IMR-90 (cell line): Measurements from ENCODE around the gene DHRSX. TPM values are rescaled to one million over a fixed set of nuclear protein-coding genes. Genes with fewer than 3 reads are reported as not detected.

Experiments
- ATAC-seq: fragments of 200-7000 bp; cut with Tn5 transposase; 2 replicates; pipeline ENCODE4 v1.9.1; 2020; ENCODE audit warnings: low read depth, mild to moderate bottlenecking, moderate library complexity
- BruUV-seq: library from RNA; stranded (reverse); fragments of 400-500 nt; replicated peaks from 2 replicates; lab custom pipeline; 2021; lab: Mats Ljungman, UMichigan
- CTCF ChIA-PET: fragments of 300-600 bp; formaldehyde crosslinking; extraction: SDS; loops from one replicate; lab custom pipeline; 2021; ENCODE audit warnings: antibody characterized with exemption; lab: Yijun Ruan, JAX
- POLR2A ChIA-PET: fragments of 300-600 bp; sonication (Branson Sonifier 250); formaldehyde crosslinking; loops from one replicate; lab custom pipeline; 2022; ENCODE audit warnings: antibody characterized with exemption; ENCODE audit not compliant: unreplicated experiment; lab: Charles Lee
- DNase-seq: peaks from one replicate; pipeline ENCODE4 v3.0.0; 2013
- H2AFZ ChIP-seq: replicated peaks from 2 replicates; pipeline ENCODE3; 2013; ENCODE audit warnings: low read length, mild to moderate bottlenecking; ENCODE audit not compliant: poor library complexity
- H2AK5ac ChIP-seq: 2 replicates; pipeline ENCODE4 v1.6.1; 2013; ENCODE audit warnings: low read depth, low read length, inconsistent platforms
- H2AK9ac ChIP-seq: replicated peaks from 2 replicates; pipeline ENCODE3; 2013; ENCODE audit warnings: mild to moderate bottlenecking, low read depth, low read length, moderate library complexity; ENCODE audit not compliant: poor library complexity
- H2BK120ac ChIP-seq: 2 replicates; pipeline ENCODE4 v1.6.1; 2013; ENCODE audit warnings: low read depth, low read length, inconsistent platforms
- H2BK15ac ChIP-seq: 3 replicates; pipeline ENCODE4 v1.6.1; 2013; ENCODE audit warnings: low read depth, low read length, inconsistent platforms
- H2BK20ac ChIP-seq: 2 replicates; pipeline ENCODE4 v1.6.1; 2013; ENCODE audit warnings: low read depth, mild to moderate bottlenecking, inconsistent platforms, low read length, moderate library complexity
- H2BK5ac ChIP-seq: 2 replicates; pipeline ENCODE4 v1.6.1; 2013; ENCODE audit warnings: mild to moderate bottlenecking, low read depth, low read length, inconsistent platforms; ENCODE audit not compliant: poor library complexity, severe bottlenecking
- H3K14ac ChIP-seq: replicated peaks from 2 replicates; pipeline ENCODE4 v1.6.1; 2013; ENCODE audit warnings: low read depth, low read length, inconsistent platforms
- H3K18ac ChIP-seq: 2 replicates; pipeline ENCODE4 v1.6.1; 2013; ENCODE audit warnings: low read depth, low read length, control low read depth
- H3K23ac ChIP-seq: 2 replicates; pipeline ENCODE4 v1.6.1; 2013; ENCODE audit warnings: low read depth, low read length, inconsistent platforms
- H3K27ac ChIP-seq: 2 replicates; pipeline ENCODE4 v1.5.1; 2013; ENCODE audit warnings: mild to moderate bottlenecking, control low read depth, low read length; ENCODE audit not compliant: insufficient read depth
- H3K27me3 ChIP-seq: 2 replicates; pipeline ENCODE4 v1.6.1; 2013; ENCODE audit warnings: low read length; ENCODE audit not compliant: control insufficient read depth, insufficient read depth
- H3K36me3 ChIP-seq: 2 replicates; pipeline ENCODE4 v1.6.1; 2013; ENCODE audit warnings: low read length, mixed read lengths; ENCODE audit not compliant: control insufficient read depth, insufficient read depth
- H3K4ac ChIP-seq: 2 replicates; pipeline ENCODE4 v1.6.1; 2013; ENCODE audit warnings: low read depth, low read length, inconsistent platforms
- H3K4me1 ChIP-seq: 2 replicates; pipeline ENCODE4 v1.6.1; 2013; ENCODE audit warnings: low read length, mixed read lengths; ENCODE audit not compliant: control insufficient read depth, insufficient read depth
- H3K4me2 ChIP-seq: 2 replicates; pipeline ENCODE4 v1.6.1; 2013; ENCODE audit warnings: low read depth, mild to moderate bottlenecking, control low read depth, low read length, moderate library complexity
- H3K4me3 ChIP-seq: 2 replicates; pipeline ENCODE4 v1.5.1; 2013; ENCODE audit warnings: low read depth, mild to moderate bottlenecking, control low read depth, low read length, moderate library complexity; ENCODE audit not compliant: insufficient read depth
- H3K56ac ChIP-seq: 2 replicates; pipeline ENCODE4 v1.6.1; 2013; ENCODE audit warnings: low read length, inconsistent platforms; ENCODE audit not compliant: insufficient read depth; ENCODE audit errors: extremely low read depth
- H3K79me1 ChIP-seq, 2 experiments: 2 replicates each; pipeline ENCODE4 v1.6.1; 2013; ENCODE audit warnings: low read length in 2 of 2, inconsistent platforms in 1 of 2, low read depth in 1 of 2
- H3K9ac ChIP-seq: 2 replicates; pipeline ENCODE4 v1.6.1; 2013; ENCODE audit warnings: low read depth, low read length, control low read depth
- H3K9me1 ChIP-seq: 2 replicates; pipeline ENCODE4 v1.6.1; 2013; ENCODE audit warnings: low read length, inconsistent platforms; ENCODE audit not compliant: insufficient read depth
- H3K9me3 ChIP-seq: 2 replicates; pipeline ENCODE4 v1.6.1; 2013; ENCODE audit warnings: low read length; ENCODE audit not compliant: control insufficient read depth, insufficient read depth
- H4K20me1 ChIP-seq: 2 replicates; pipeline ENCODE4 v1.6.1; 2013; ENCODE audit warnings: low read length, inconsistent platforms; ENCODE audit not compliant: insufficient read depth
- H4K5ac ChIP-seq: 2 replicates; pipeline ENCODE4 v1.6.1; 2013; ENCODE audit warnings: mild to moderate bottlenecking, low read depth, low read length, control low read depth
- H4K8ac ChIP-seq, 2 experiments: 2 replicates each; pipeline ENCODE4 v1.6.1; 2013; ENCODE audit warnings: low read depth in 2 of 2, low read length in 2 of 2, control low read depth in 1 of 2, inconsistent platforms in 1 of 2
- H4K91ac ChIP-seq: 2 replicates; pipeline ENCODE4 v1.6.1; 2013; ENCODE audit warnings: low read depth, low read length, inconsistent platforms; ENCODE audit not compliant: insufficient read depth
- ELK1 ChIP-seq: fragments of 150-350 bp; IDR thresholded peaks from 2 replicates; pipeline ENCODE4 v1.6.1; 2016; ENCODE audit warnings: low read depth, mild to moderate bottlenecking, low read length, moderate library complexity, borderline replicate concordance
- RFX5 ChIP-seq: IDR thresholded peaks from 2 replicates; pipeline ENCODE4 v1.8.0; 2012; ENCODE audit warnings: low read depth, mild to moderate bottlenecking, low read length, moderate library complexity
- WGBS, 2 experiments: methylation state at CpG; one replicate each; pipeline versions ENCODE4 v1.1.5 to v1.1.7; 2013; ENCODE audit warnings: missing lambda C conversion rate in 2 of 2; ENCODE audit not compliant: insufficient read length in 1 of 2; ENCODE audit errors: extremely low coverage in 2 of 2; 5-methylcytosine and 5-hydroxymethylcytosine counted together
- dilution Hi-C: fragments of 300-500 bp; cut with HindIII; formaldehyde crosslinking; loops from one replicate; pipeline ENCODE4 v1.14.3; 2018; ENCODE audit warnings: low sequenced_read_pairs; ENCODE audit not compliant: unreplicated experiment
- in situ Hi-C: fragments of 300-500 bp; cut with MboI; formaldehyde crosslinking; loops from 3 replicates; pipeline ENCODE4 v1.14.3; 2019; ENCODE audit warnings: low sequenced_read_pairs, inconsistent platforms, mixed read lengths
- intact Hi-C: fragments of 100-400 bp; cut with micrococcal nuclease; formaldehyde crosslinking; loops from 2 replicates; pipeline ENCODE4 v1.10.0; 2022
- polyA plus RNA-seq, 3 experiments: library from polyadenylated mRNA; depleted of rRNA; stranded (reverse); fragments of >200 nt; gene quantifications; 2 replicates each; pipeline ENCODE4 v1.2.3, GENCODE V29; 2012; ENCODE audit warnings: low replicate concordance in 1 of 3
- total RNA-seq: library from RNA; depleted of rRNA; stranded (reverse); fragments of >200 nt; gene quantifications from 2 replicates; pipeline ENCODE4 v1.2.3, GENCODE V29; 2012

Gene DHRSX
- total and polyA plus RNA-seq, 2 of the 4 experiments (the other 2 are of a cell fraction), result 26.2 to 38.0 TPM

DNA sequence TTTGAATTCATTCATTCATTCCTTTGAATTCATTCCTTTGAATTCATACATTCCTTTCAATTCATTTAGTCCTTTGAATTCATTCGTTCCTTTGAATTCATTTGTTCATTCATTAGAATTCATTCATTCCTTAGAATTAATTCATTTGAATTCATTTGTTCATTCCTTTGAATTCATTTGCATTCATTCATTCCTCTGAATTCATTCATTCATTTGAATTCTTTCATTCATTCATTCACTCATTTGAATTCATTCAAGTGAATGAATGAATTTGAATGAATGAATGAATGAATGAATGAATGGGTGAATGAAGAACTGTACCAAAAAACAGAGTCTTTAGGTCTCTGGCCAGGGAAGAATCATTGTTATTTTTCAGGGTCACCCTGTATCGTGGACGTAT is 216.6 kb downstream of the DHRSX start:
- H3K27me3 ChIP-seq, result no peaks in the 10 kb centered on the region
- no peak overlapping the region for H2BK15ac ChIP-seq
- H3K27ac ChIP-seq, result no peak overlapping the region
- H4K91ac ChIP-seq, result no peak overlapping the region
- no peak overlapping the region for H2BK120ac ChIP-seq
- H3K56ac ChIP-seq, result no peak overlapping the region
- H4K20me1 ChIP-seq, result no peaks in the 10 kb centered on the region
- no peak overlapping the region for H3K14ac ChIP-seq
- no peak overlapping the region for H3K4me3 ChIP-seq
- DNase-seq (no peak), ATAC-seq (no peak)
- BruUV-seq, result no TSS peak
- H4K8ac ChIP-seq, result no peak overlapping the region
- in situ Hi-C loops, result no loop called here
- H3K23ac ChIP-seq, result no peak overlapping the region
- dilution Hi-C loops, result no loop called here
- H3K18ac ChIP-seq, result no peak overlapping the region
- intact Hi-C loops, result no loop called here
- no peak overlapping the region for H3K4ac ChIP-seq
- no peak overlapping the region for H2AK5ac ChIP-seq
- CTCF ChIA-PET, result no interaction called here
- POLR2A ChIA-PET, result no interaction called here
- H3K9me1 ChIP-seq, result no peaks in the 10 kb centered on the region
- H3K79me1 ChIP-seq, result no peaks in the 10 kb centered on the region
- no peak overlapping the region for H2BK5ac ChIP-seq
- H3K36me3 ChIP-seq, result peaks cover 4% of the 10 kb centered on the region
- H3K9ac ChIP-seq, result no peak overlapping the region
- no peaks in the 10 kb centered on the region for H3K9me3 ChIP-seq
- no peak overlapping the region for H3K4me2 ChIP-seq
- WGBS, 2 experiments, result no CpG with 5 or more reads among the region's 3 CpGs
- no peak overlapping the region for H2AFZ ChIP-seq
- no peak overlapping the region for H4K5ac ChIP-seq
- H2AK9ac ChIP-seq, result no peak overlapping the region
- 0 out of 2 replicates have a peak, but pooled peaks cover 2% of the 10 kb centered on the region for H3K4me1 ChIP-seq
- TF ChIP-seq ELK1 (no peak), RFX5 (no peak)
- H2BK20ac ChIP-seq, result no peak overlapping the region
